ENCODE results near the gene STXBP4.

STXBP4 gene

DNA sequence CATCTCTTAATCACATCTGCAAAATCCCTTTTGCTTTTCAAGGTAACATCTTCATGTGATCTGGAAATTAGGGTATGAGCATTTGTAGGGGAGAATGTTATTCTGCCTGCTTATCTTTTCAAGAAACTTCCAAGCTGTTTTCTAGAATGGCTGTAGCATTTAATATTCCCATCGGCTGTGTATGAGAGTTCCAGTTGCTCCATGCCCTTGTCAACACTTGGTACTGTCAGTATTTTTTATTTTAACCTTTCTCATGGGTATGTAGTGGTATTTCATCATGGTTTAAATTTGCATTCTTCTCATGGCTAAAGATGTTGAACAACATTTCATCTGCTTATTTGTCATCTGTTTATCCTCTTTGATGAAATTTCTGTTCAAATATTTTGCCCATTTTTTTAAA lies 205.6 kb downstream of the STXBP4 start:
- no peak for DNase-seq

- no peak for DNase-seq
Observed at GRCh38 chr17:55175788-55176427, 207.3 kb downstream of the STXBP4 start.

GRCh38 chr17:55177159-55177854 lies 208.7 kb downstream of the STXBP4 start:
- DNase-seq: peak; percentile 4

- DNase-seq: no peak
Observed at GRCh38 chr17:55177855-55178217, 209.3 kb downstream of the STXBP4 start.

- no peak for DNase-seq
Observed at GRCh38 chr17:55186937-55187770, 218.6 kb downstream of the STXBP4 start.

DNA sequence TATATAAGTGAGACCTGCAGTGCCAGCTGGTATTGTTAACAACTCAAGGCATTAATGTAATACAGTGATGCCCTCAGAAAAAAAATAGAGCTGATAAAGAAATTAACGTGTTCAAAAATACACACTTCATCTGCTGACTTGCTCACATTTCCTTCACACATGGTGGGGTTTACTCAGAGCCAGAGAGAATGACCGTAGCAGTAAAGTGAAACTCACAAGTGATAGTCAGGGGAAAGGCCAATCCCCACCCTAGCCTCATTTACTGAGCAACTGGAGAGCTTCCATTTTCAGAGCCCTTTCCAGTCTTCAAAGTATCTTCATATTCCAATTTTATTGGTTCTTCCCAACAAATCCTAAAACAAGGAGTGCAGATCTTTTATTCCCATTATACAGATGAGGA lies 222.2 kb downstream of the STXBP4 start:
- DNase-seq: no peak

DNA sequence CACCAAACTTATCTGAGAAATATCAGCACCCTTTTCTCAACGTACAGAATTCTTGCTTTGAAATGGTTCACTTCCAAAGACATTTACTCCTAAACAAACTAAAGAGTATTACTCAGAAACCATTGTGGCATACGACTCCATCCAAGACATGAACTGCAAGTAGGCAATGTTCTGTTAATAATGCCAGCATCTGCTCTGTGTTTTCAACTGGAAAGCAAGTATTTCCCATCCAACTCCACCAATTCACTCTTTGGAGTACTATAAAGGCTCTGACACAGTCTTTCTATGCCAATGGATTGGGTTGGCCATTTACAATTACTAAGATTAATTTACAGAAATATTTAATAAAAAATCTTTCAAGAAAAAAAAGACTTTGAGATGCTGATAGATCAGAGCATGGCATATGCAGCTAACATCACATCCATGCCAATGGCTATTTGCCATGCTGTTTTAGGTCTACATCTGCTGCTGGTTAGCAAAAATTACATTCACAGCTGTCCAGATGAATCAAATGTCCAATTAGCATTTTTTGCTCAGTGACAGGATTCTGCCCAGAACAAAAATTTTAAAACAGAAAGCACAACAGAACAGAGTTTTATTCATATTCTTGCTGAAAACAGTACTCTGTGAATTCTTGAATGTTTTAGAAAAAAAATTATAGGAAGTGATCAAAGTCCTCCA lies 230.3 kb downstream of the STXBP4 start:
- no peak for DNase-seq

DNA sequence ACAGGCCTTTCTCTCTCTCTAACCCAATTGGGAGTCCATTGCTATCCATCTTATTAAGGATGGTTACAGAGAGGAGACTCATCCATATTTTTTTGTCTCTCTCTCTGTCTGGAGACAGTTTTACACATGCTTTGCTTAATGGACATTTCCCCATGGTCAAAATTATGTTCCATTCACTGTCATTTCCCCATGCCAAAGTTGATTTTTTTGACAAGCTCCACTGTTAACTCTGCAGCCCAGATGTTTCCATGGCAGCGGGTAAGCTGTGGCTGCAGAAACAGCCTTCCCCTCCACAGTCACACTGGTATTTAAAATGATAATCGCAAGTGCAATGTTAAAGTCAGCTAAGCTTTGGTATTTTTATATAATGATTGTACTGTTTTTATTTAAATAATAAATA lies 232.3 kb downstream of the STXBP4 start:
- DNase-seq: no peak

- DNase-seq: no peak
Observed at GRCh38 chr17:55201308-55201932, 232.9 kb downstream of the STXBP4 start.

GRCh38 chr17:55202896-55203295 lies 234.3 kb downstream of the STXBP4 start:
- no peak for DNase-seq

DNA sequence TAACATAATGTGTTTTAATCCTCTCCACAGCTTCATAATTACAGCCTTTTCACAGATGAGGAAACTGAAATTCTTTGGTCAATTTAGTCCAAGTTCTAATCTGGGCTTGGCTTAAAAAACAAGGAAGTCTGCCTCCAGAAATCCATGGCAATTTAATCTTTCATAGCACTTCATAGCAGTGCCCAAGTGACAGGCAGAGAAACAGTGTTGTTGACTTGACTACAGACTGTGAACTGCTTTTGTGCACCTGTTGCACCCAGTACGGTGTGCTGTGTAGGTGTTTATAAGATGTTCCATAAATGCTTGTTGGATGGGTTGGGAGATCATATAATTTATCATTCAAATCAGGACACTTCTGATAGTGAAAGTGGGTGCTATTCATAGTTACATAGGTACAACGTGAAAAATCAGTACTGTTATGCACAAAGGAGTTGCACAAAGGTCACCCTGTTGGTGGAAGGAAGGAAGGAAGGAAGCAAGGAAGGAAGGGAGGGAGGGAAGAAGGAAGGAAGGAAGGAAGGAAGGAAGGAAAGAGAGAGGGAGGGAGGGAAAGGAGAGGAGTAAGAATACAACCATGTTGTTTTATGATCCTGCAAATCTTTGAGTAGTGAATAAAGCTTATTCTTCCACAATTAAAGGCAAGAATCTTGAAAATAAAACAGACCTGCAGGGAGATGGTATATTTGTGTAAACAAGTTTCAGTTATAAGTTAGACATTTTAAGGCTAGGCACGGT lies 239.7 kb downstream of the STXBP4 start:
- DNase-seq: no peak

DNA sequence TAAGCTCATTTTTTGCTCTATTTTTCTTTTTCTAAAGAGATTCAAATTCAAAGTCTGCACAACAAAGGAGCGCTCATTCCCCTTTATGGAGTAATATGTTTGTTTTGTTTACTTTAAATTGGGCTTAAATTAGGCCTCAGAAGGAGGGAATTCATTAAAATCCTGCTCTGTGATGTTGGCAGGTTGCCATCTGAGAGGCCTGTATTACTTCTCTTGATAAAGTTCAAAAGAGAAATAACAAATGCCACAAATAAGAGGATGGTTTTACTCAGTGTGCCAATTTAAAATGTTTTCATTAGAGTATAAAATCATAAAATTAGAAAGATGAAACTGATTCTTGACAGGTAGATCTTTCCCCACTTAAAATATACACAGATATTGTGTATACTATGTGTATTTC lies 241.7 kb downstream of the STXBP4 start:
- no peak for DNase-seq

- DNase-seq: no peak
Observed at GRCh38 chr17:55212880-55213279, 244.3 kb downstream of the STXBP4 start.

DNA sequence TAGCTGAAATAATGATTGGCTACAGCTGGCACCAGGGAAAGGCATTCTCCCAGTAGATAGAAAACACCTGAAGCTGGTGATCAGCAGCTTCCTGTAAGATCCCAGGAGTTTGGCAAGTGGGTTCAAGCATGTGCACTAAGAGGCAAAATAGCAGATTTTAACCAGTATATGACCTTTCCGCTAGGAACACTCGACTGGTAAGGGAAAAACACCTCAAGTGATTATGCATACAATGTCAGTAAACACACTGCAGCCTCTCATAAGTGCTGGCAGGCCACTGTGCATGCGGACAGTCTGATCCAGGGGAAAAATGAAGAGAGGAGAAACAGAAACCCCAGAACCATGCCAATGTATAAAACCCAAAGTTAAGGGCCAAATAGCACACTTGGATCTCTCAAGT lies 247.1 kb downstream of the STXBP4 start:
- no peak for DNase-seq

DNA sequence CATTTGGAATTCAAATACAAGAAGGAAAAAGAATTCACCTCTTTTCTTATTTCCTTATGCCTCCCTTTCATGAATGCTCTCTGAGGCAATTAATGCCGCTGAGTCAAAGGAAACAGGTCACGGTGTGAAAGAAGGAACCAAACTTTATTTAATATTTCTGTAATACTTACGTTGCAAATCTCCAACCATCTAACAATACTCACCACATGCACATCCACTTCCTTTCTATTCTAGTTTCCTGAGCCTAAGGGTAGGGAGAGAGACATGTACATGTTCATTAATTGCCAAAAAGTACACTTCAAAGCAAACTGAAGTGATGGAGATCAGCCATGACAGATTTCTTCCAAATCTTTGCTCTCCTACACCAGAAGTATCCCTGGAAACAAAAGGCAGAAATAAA lies 248.3 kb downstream of the STXBP4 start:
- no peak for DNase-seq

DNA sequence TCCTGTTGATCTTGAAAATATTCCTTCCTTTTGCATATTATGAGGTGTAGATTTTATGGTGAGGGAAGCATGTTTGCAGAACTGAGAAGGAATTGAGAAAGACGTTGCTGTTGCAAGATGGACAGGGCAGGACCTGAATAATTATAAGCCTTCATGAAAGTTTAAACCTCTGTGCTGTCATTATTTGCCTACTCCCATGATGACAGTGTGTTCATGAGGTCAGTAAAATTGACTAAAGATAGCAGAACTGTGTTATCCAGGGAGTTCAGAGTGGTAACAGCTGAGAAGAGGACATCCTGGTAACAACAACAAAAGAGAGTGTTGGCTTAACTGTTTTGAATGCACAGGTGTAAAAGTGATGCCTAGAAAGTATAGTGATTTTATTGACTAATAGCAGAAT lies 250.9 kb downstream of the STXBP4 start:
- DNase-seq: no peak

- no peak for DNase-seq
Observed at GRCh38 chr17:55219934-55220333, 251.4 kb downstream of the STXBP4 start.
